ENCODE results near the gene LGALS7B.

DNA sequence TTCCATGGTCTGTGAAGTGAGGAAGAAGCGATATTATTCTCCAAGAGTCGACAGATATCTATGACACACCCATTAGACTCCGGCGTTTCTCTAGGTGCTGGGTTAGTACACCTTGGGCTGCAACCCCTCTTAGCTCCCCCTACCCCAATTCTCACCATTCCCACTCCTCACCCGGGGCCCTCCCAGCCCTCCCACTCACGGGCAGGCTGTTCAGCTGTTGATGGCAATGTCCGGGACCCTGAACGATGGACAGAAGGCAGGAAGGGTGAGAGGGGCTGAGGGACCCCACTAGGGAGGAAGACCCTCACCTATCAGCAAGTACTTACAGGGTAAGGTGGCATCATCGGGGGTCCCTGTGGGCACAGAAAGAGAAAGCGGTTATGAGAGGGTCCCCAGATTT is 14.5 kb downstream of the LGALS7B start:
- TF ChIP-seq POLR2AphosphoS5 (IDR thresholded peaks at IDR 0.05; ENCODE audit: low read depth, low read length) = no peak
- TF ChIP-seq POLR2A (IDR thresholded peaks at IDR 0.05; ENCODE audit: low read depth, low read length) = no peak
- no peak for TF ChIP-seq TAF1 (IDR thresholded peaks at IDR 0.05; ENCODE audit: low read depth, low read length)
- TF ChIP-seq SPI1 (IDR thresholded peaks at IDR 0.05; ENCODE audit: low read depth, low read length) = no peak
- no peak for TF ChIP-seq POU2F2 (IDR thresholded peaks at IDR 0.05; ENCODE audit: low read depth, low read length)
